ENCODE results near the gene CCDC187.

CCDC187 gene

GRCh38 chr9:136334541-136334940, 30.6 kb upstream of the CCDC187 start:
- TF ChIP-seq GATA2 (IDR thresholded peaks at IDR 0.05; ENCODE audit: low read depth, low read length) (no peak), GATA3 (IDR thresholded peaks at IDR 0.05; ENCODE audit: low read depth, low read length) (no peak)

DNA sequence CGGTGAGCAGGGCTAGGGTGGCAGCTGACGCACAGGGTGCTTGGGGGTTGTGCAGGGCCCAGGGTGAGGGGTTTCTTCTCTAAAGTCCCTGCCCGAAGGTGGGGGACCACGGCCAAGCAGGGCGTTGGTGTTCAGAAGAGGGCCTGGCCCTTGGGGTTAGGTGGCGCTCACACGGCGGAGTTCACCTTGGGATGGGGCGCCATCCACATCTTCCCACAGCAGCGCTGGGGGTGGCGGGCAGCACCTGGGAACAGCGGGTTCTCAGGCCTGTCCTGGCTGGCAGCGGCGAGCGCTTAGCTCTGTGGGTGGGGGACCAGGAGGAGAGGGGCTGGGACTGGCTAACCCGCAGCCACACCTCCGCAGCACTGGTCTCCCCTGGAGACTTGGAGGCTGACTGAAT, 29.6 kb upstream of the CCDC187 start:
- no peak for TF ChIP-seq GATA3 (IDR thresholded peaks at IDR 0.05; ENCODE audit: low read depth, low read length)

DNA sequence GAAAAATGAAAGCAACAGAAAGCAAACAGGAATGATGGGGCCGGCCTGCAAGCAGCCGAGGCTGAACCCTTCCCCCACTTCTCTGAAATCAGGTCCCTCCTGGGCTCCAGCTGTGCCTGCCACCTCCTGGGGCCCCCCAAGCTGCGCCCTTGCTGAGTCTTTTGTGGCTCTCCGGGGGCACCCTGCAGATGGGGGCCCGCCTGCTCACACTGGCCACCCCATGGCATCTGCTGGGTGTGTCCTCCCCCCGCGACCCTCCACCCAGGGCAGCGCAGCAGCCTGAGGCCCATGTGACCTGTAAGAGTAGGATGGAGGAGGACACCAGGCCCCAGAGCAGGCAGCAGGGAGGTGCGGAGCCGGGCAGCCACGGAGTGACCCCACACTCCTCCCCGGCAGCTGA, 29.2 kb upstream of the CCDC187 start:
- TF ChIP-seq GATA3 (IDR thresholded peaks at IDR 0.05; ENCODE audit: low read depth, low read length) (no peak), GATA2 (IDR thresholded peaks at IDR 0.05; ENCODE audit: low read depth, low read length) (no peak)

DNA sequence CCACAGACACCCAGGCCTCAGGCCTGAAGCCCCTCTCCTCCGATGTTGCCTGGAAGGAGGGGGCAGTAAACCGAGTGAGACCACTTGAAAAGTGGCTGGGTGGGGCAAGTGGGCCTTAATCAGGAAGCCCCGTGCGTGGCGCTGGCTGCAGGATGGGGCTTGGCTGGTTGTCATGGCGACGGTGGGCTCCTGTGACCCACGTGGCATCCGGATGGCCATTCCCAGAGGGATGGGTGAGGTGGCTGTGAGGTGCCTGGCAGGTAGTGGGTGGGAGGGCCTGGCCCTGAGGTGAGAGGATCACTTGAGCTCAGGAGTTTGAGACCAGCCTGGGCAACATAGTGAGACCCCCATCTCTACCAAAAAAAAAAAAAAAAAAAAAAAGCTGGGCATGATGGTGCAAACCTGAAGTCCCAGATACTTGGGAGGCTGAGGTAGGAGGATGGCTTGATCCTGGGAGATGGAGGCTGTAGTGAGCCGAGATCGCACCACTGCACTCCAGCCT, 28.6 kb upstream of the CCDC187 start:
- TF ChIP-seq GATA3 (IDR thresholded peaks at IDR 0.05; ENCODE audit: low read depth, low read length) (no peak), GATA2 (IDR thresholded peaks at IDR 0.05; ENCODE audit: low read depth, low read length) (no peak)

DNA sequence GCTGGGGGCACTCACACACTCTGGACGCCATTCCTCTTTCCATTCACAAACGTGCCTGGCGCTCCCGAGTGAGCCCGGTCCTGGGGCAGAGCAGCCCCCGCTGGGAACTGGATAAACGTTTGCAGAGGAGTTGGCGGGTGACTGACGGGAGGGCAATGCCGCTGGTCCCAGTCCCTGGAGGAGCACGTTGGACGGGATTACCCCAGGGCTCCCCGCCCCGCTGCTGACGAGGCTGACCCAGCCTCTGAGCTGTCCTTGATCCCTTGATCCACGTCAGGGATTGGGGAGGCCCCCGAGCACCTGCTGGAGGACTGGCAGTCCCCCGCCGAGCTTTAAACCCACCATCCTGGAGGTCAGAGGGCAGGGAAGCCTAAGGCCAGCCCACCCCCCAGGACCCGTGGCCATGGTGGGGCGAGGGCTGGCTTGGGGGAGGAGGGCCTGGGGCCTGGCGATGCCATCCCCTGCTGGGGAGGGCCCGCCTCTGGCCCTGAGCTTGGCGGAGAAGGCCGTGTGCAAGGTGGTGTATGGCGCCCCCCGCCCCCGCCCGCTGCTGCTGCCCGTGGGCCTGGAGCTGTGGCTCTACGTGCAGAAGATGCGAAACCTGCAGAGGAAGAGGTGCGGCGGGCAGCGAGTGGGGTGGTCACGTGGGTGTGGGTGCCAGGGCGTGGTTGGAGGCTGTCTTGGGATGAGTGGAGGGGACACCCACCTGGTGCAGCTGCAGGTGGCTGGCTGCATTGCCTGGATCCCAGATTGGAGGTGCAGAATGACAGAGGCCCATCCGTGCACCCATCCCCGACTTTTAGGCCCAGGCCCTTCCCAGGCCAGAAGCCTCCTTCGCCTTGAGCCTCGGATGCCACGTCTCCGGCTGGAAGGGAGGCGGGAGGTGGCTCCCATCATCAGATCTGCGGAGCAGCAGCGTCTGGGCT, 27.9 kb upstream of the CCDC187 start:
- no peak for TF ChIP-seq GATA2 (IDR thresholded peaks at IDR 0.05; ENCODE audit: low read depth, low read length)
- TF ChIP-seq GATA3 (IDR thresholded peaks at IDR 0.05; ENCODE audit: low read depth, low read length): no peak

- TF ChIP-seq GATA3 (IDR thresholded peaks at IDR 0.05; ENCODE audit: low read depth, low read length): no peak
- TF ChIP-seq GATA2 (IDR thresholded peaks at IDR 0.05; ENCODE audit: low read depth, low read length): no peak
Measured at GRCh38 chr9:136331030-136331429, 27.1 kb upstream of the CCDC187 start.

DNA sequence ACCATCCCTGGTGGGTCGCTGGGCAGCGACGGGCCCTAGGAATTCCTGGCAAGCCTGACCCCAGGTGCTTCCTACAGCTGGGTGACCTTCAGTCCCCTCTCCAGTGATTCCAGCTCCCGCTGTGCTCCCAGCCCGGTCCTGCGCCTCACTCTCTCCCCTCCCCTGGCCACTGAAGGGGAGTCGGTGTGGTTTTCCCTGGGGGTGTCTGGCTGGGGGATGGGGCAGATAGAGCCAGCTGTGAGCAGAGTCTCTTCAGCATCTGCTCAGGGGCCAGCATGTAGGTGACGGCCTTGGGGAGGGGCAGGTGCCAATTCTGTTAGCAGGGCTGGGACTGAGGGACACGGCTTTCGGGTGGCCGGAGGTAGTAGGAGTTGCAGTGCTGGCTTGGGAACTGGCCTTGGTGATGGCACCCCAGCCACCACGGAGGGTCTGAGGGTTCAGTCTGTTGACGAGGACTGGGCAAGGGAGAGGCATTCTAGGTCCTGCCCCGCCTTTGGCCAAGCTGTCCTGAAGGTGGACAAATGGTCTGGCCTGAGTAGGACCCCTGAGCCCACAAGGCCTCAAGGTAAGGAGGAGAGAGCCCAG, 26.6 kb upstream of the CCDC187 start:
- TF ChIP-seq GATA2 (IDR thresholded peaks at IDR 0.05; ENCODE audit: low read depth, low read length) (no peak), GATA3 (IDR thresholded peaks at IDR 0.05; ENCODE audit: low read depth, low read length) (no peak)

GRCh38 chr9:136329636-136330405, 25.9 kb upstream of the CCDC187 start:
- TF ChIP-seq GATA3 (IDR thresholded peaks at IDR 0.05; ENCODE audit: low read depth, low read length) (no peak), GATA2 (IDR thresholded peaks at IDR 0.05; ENCODE audit: low read depth, low read length) (no peak)

- TF ChIP-seq GATA3 (IDR thresholded peaks at IDR 0.05; ENCODE audit: low read depth, low read length) (no peak), GATA2 (IDR thresholded peaks at IDR 0.05; ENCODE audit: low read depth, low read length) (no peak)
Measured at GRCh38 chr9:136329211-136329627, 25.3 kb upstream of the CCDC187 start.

- TF ChIP-seq GATA2 (IDR thresholded peaks at IDR 0.05; ENCODE audit: low read depth, low read length): no peak
- no peak for TF ChIP-seq GATA3 (IDR thresholded peaks at IDR 0.05; ENCODE audit: low read depth, low read length)
Measured at GRCh38 chr9:136328622-136329041, 24.7 kb upstream of the CCDC187 start.

DNA sequence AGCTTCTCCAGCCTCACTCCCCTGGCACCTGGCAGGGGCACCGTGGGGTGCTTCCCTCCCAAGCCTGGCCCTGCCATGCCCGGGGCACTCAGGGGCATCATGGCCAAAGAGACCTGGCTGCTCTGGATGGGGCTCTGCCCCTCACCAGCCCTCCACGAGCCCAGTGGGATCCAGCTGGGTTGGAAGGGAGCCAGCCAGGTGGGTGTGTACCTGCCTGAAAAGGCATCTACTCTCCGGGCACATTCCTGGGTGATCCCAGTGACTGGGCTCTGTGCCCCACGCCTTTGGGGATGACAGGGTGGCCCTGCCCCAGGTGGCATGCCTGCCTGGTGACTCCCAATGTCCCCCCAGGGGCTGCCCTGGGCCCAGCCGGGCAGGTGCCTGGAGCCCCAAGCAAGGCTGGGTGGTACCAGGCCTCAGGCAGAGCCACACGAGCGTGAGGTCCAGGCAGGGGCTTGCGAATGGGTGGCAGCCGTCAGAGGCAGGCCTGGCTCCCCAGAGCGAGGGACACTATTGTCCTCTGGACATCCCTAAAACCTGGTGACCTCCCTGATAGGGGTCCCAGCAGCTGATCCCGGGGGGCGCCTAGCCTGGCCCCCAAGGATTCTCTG, 24.2 kb upstream of the CCDC187 start:
- no peak for TF ChIP-seq GATA3 (IDR thresholded peaks at IDR 0.05; ENCODE audit: low read depth, low read length)
- no peak for TF ChIP-seq GATA2 (IDR thresholded peaks at IDR 0.05; ENCODE audit: low read depth, low read length)

DNA sequence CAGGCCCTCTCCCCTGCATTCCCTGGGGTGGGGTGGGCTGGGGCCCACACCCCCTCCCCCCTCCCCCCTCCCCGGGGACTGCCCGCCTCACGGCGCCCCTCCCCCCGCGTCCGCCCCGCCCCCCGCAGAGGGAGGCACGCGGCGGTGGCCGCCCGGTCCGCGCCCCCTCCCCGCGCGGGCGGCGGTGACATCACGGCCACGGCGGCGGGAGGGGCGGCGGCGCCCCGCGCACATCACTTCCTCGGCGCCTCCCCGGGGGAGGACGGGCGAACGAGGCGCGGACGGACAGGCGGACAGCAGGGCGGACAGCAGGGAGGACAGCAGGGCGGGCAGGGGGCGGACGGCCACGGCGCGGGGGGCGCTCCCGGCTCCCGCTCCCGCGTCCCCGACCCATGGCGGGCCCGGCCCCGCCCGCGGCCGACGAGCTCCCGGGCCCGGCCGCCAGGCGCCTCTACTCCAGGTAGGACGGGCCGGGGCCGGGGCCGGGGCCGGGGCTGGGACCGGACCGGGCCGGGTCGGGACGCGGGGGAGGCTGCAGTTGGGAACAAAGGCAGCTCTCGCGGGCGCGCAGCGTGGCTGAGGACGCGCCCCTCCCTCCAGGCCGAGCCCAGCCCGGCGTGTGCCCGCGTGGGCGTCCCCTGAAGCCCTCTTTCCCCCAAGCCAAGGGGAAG, 23.5 kb upstream of the CCDC187 start, which contains the start of gene GPSM1:
GPSM1 (plus strand) TSS at position 236 of the 671 bp plus-strand sequence; CDS start at position 393, 157 bp downstream.
- no peak for TF ChIP-seq GATA2 (IDR thresholded peaks at IDR 0.05; ENCODE audit: low read depth, low read length)

DNA sequence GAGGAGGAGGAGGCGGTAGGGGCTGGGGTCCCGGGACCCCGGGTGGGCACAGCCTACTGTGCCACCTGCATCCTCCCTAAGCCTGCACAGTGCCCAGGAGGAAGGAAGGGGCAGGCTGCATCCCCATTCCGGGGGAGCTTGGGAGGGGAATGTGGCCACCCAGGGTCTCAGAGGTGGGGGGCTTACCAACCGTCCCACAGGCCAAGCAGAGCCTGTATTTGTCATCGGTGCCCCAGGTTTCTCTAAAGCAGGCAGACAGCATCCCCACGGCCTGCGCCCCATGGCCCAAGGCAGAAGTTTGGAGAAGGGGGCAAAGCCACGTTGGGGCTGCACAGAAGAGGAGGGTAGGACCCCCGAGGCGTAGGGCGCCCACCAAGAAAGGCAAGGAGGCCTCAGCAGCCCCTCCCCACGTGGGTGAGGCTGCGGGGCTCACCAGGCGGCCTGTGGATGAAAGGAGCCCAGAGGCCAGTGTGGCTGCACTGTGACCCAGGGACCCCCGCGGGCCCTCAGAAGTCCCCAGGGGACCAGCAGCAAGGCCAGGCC, 22.9 kb upstream of the CCDC187 start:
- TF ChIP-seq GATA3 (IDR thresholded peaks at IDR 0.05; ENCODE audit: low read depth, low read length): no peak
